GM18909 (cell line): ENCODE results near the gene RGS7.
"Not testable (repeated sequence)": the region's sequence is repeated elsewhere in the genome, so short reads cannot be mapped to it uniquely, and the experiment has no call there.

Source experiments
- ATAC-seq: cut with Tn5 transposase; IDR thresholded peaks from one replicate; pipeline ENCODE4 v1.9.1; 2021; ENCODE audit warnings: mild to moderate bottlenecking; ENCODE audit not compliant: unreplicated experiment, poor library complexity

RGS7 gene

GRCh38 chr1:241007668-241008067 lies 349.3 kb downstream of the RGS7 start:
- ATAC-seq: no peak

- ATAC-seq: no peak
These were observed 357.2 kb downstream of the RGS7 start for GRCh38 chr1:240999826-241000225.

- ATAC-seq: no peak
These were observed 358.5 kb downstream of the RGS7 start for GRCh38 chr1:240998441-240999015.

GRCh38 chr1:240998024-240998423 lies 359.0 kb downstream of the RGS7 start:
- ATAC-seq: no peak

GRCh38 chr1:240993004-240993403 lies 364.0 kb downstream of the RGS7 start:
- no peak for ATAC-seq

- no peak for ATAC-seq
These were observed 365.8 kb downstream of the RGS7 start for GRCh38 chr1:240991230-240991629.

- ATAC-seq: no peak
These were observed 369.1 kb downstream of the RGS7 start for GRCh38 chr1:240987928-240988327.

GRCh38 chr1:240985081-240985480 lies 371.9 kb downstream of the RGS7 start:
- no peak for ATAC-seq

- peak; percentile 44 for ATAC-seq
These were observed 376.7 kb downstream of the RGS7 start for GRCh38 chr1:240980342-240980741.

GRCh38 chr1:240976685-240977084 lies 380.3 kb downstream of the RGS7 start:
- no peak for ATAC-seq

- ATAC-seq: no peak
These were observed 383.1 kb downstream of the RGS7 start for GRCh38 chr1:240973875-240974274.

GRCh38 chr1:240972059-240972458 lies 384.9 kb downstream of the RGS7 start:
- ATAC-seq: not testable (repeated sequence)

GRCh38 chr1:240970253-240970652 lies 386.8 kb downstream of the RGS7 start:
- ATAC-seq: no peak

- ATAC-seq: no peak
These were observed 388.1 kb downstream of the RGS7 start for GRCh38 chr1:240968864-240969263.

- no peak for ATAC-seq
These were observed 389.8 kb downstream of the RGS7 start for GRCh38 chr1:240967070-240967724.

- no peak for ATAC-seq
These were observed 391.4 kb downstream of the RGS7 start for GRCh38 chr1:240965581-240966091.

- ATAC-seq: no peak
These were observed 394.9 kb downstream of the RGS7 start for GRCh38 chr1:240962086-240962485.

GRCh38 chr1:240956424-240956823 lies 400.6 kb downstream of the RGS7 start:
- ATAC-seq: no peak

- ATAC-seq: no peak
These were observed 401.0 kb downstream of the RGS7 start for GRCh38 chr1:240956020-240956419.

- ATAC-seq: no peak
These were observed 409.4 kb downstream of the RGS7 start for GRCh38 chr1:240947438-240948224.

- peak; percentile 74 for ATAC-seq
These were observed 410.1 kb downstream of the RGS7 start for GRCh38 chr1:240946926-240947325.
